Activated CD8-positive, alpha-beta memory T cell treated with anti-CD3 and anti-CD28 coated beads for 4 hours (primary cell): Measurements from ENCODE around the gene RNF222.

Experiments
- DNase-seq, 2 donors: peaks; one replicate each; pipeline ENCODE4 v3.0.0-alpha.2; 2020; ENCODE audit warnings: low read depth in 2 of 2

RNF222 gene

DNA sequence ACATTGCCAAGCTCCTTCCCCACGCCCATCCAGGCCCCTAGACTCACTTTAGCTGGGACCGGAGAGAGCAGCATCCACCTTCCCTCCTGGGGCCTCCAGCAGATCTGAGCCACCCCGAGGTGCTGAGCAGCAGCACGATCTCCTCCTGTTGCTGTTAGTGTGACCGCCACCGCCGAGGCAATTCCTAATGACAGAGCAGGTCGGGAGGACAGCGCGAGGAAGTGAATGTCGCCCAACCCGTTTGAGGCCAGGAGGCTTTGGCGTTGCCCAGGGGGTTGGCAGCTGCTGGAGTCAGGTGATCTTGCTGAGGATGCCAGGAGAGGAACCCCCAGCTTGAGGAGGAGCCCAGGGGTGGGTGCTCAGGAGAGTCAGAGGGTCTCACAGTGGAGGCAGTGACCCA is at the start of gene RNF222:
TSS of gene RNF222 (minus strand) at position 192 of the 400 bp plus-strand sequence. CDS start 4,366 bp downstream, outside the sequence.
- DNase-seq = no peak

- no peak for DNase-seq
These were observed 47.9 kb upstream of the RNF222 start for GRCh38 chr17:8445536-8445935.

GRCh38 chr17:8444494-8444893 is 46.9 kb upstream of the RNF222 start:
- no peak for DNase-seq

DNA sequence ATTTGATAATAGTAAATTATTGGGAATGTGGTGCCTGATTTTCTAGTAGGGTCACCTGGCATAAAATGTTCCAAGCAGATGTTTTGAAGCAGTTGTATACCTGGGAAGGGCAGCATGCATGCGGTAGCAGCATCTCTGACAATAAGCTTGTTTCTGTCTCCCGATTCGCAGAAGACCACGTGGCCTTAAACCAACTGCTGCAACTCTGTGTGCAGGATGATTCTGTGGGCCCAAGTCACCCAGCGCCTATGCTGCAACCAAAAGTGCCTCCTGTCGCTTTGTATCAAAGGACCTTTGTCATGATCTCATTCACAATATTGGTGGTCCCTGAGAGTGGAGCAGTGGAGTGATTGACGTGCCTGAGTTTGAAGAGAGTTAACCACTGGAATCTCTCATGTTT is 46.1 kb upstream of the RNF222 start:
- DNase-seq = no peak

GRCh38 chr17:8442310-8442709 is 44.7 kb upstream of the RNF222 start:
- no peak for DNase-seq

- DNase-seq = no peak
These were observed 44.1 kb upstream of the RNF222 start for GRCh38 chr17:8441690-8442089.

GRCh38 chr17:8439681-8440080 is 42.1 kb upstream of the RNF222 start:
- DNase-seq = no peak

- DNase-seq = no peak
These were observed 40.8 kb upstream of the RNF222 start for GRCh38 chr17:8438441-8438840.

DNA sequence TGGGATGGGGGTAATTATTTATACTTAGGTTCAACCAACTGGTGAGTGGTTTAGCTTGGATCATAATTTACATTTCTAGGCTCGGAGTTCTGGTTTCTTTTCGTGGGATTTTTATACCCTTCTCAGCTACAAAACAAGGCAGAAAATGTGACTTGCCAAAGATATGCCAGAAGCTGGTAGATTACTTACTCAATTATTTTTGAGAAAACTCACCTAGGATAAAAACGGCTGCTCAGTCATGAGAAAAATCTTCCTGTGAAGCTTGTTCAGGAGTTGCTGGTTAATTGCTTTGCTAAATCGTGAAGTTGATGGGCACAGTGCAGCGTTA is 39.2 kb upstream of the RNF222 start:
- no peak for DNase-seq

- peak; percentile 18 to 25 for DNase-seq
These were observed 38.7 kb upstream of the RNF222 start for GRCh38 chr17:8436169-8436843.

DNA sequence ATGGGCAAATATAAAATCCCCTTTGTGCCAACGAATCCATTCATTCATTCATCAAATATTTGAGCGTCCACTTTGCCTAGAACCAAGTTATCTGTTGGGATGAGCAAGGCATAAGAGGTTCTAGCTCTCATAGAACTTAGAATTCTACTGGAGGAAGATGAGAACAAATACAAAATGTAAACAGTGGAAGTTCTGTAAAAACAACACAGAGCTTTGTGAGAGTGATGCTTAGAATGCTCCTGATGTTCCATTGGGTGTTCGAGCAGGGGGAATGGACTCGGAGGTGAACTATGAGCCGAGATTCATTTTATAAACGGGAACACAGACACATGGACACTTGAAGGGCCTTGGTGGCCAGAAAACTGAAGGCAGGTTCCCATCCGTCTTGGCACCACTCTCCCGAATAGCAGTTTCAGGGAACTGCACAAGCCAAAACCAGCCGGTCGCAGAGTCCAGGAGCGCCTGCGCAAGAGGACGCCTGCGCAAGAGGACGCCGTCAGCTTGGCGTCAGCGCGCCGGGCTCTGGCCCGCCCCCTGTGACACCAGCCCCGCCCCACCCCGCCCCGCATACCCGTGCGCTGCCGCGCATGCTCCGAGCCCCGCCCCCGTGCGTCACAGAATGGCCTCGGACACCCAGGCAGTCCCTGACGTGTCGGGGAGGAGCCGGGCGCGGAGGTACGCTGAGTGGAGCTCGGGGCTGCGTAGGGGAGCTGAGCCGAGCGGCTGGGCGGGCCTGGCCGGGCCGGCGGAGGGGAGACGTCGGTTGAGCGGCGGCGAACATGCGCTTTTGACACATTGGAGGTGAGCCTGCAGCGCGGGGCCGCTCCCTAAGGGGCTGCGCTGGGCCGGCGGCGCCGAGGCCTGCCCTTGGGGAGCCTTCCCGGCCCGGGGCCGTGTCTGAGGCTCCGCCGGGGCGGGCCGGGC is 37.9 kb upstream of the RNF222 start, which contains the start of gene NDEL1:
TSS of gene NDEL1 (plus strand) at position 640 of the 924 bp plus-strand sequence. CDS start 8,388 bp downstream, outside the sequence.
- DNase-seq = peak; percentile 98

DNA sequence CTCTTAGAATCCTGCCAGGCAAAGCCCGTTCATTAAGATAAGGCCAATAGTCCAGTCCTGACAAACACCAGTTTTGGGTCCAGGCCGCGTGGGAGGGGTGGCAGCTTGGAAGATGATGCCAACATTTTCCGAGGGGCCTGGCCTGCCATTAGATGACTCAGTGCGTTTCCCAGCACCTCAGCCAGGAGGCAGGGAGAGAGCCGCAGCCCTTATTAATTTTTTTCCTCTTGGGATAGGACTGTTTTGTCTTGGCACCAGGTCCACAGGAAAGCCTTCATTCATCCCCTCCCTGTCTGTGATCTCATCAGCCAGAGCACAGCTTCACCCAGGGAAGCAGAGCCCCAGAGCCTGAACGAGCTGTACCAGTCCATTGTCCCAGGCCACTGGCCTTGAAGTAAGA is 33.3 kb upstream of the RNF222 start:
- no peak for DNase-seq

DNA sequence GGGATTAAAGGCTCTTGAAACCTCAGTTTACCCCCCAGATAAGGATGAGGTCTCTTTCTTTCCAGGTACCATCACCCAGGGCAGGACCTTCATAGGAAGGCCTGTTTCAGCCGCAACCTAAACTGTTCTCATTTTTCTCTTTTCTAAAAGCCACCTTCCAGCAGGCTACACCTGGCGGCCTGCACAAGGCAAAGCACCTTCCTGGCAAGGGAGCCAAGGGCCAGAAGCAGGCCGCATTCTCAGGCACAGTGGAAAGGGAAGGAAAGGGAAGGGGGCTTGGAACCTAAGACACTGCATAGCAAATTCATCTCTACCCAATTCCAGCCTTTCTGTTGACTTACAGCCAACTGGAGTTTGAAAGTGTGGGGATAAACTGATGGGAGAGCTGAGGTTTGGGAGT is 29.2 kb upstream of the RNF222 start:
- no peak for DNase-seq

DNA sequence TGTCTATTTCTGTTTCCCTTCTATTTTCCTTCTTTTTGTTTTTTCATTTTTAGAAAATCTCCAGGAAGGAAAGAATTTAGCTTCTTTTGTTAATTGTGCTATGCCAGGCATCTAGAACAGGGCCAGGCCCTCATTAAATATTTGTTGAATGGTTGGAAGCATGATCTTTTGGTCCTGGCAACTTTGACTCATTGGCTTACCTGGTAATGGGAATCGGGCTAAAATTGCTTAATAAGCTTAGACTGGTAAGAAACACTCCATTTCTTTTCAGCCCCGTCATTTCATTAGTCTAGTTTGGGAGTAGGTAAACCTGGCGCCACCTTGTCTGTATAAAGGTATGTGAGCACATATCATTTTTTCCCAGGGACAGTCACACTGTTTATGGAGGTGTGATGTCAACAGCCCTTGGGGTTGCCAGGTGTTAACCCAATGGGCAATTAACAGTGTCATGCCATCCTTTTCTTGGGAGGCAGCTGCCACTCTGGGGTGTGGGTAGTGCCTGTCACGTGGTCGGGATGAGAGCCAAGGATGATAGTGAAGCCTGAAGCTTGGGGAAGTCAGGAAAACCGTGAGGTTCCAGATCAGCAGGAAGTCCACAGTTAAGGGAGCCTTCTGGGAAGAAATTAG is 28.6 kb upstream of the RNF222 start:
- no peak for DNase-seq

DNA sequence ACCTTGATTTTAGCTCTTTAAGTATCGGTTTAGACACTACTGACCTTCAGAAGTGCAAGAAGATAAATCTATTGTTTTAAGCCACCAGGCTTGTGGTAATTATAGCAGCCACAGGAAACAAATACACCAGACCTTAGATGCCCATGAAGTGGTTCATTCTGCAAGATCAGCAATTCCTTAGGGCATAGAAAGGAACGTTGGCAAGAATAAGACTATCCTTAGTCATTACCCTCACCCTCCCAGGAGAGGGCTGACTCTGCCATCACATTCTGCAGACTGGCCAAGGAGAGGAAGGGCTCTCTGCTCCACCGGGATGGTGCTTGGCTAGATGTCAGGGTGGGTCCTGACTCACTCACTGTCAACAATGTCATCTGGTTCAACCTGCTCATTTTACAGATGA is 23.9 kb upstream of the RNF222 start:
- DNase-seq = no peak

- no peak for DNase-seq
These were observed 22.7 kb upstream of the RNF222 start for GRCh38 chr17:8420041-8420934.

GRCh38 chr17:8419305-8419704 is 21.7 kb upstream of the RNF222 start:
- no peak for DNase-seq

GRCh38 chr17:8418471-8418870 is 20.8 kb upstream of the RNF222 start:
- no peak for DNase-seq

GRCh38 chr17:8417806-8418205 is 20.2 kb upstream of the RNF222 start:
- no peak for DNase-seq

GRCh38 chr17:8413938-8414337 is 16.3 kb upstream of the RNF222 start:
- DNase-seq = no peak

DNA sequence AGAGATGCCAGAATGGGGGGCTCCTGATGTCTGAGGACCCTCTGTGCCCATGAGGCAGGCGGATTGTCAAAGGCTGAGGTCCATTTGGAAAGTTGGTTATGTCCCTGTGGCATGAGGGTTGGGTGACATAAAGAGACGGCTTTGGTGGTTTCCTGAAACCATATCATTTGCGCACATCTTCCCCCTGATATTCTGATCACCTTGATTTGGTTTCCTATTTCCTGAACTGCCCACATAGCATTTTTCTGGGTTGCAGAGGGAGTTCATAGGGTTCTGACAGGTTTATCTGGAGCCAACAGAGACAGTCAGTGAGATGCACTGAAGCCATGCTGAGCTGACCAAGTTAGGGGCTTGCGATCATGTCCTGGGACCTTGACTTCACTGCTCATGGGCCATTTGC is 15.7 kb upstream of the RNF222 start:
- DNase-seq = no peak

DNA sequence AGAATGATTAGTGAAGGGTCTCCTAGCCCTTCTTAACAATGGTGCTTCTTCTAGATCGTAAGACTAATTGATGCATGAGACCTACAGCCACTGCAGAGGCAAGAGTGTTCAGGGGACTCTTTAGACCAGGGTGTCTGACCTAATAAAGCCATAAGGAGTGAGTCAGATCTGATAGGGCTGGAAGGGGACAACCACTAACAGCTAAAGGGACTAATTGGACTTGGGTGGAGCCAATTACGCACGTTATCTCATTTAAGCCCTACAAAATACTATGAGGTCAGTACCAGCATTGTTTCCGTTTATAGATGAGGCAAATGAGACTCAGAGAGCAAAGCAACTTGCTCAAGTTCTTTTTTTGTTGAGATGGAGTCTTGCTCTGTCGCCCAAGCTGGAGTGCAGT is 14.5 kb upstream of the RNF222 start:
- DNase-seq = no peak
